AG04450 (cell line): Measurements from ENCODE around the gene MALRD1. TPM values are rescaled to one million over a fixed set of nuclear protein-coding genes. Genes with fewer than 3 reads are reported as not detected.

Experiments
- CTCF ChIA-PET: fragments of 300-600, 350-600 bp; formaldehyde crosslinking; extraction: SDS; loops from one replicate; lab custom pipeline; 2022; ENCODE audit warnings: antibody characterized with exemption, inconsistent platforms; lab: Charles Lee
- POLR2A ChIA-PET: fragments of 350-600 bp; formaldehyde crosslinking; extraction: SDS; loops from one replicate; lab custom pipeline; 2021; ENCODE audit warnings: antibody characterized with exemption, inconsistent platforms; lab: Yijun Ruan, JAX
- DNase-seq: peaks from one replicate; pipeline ENCODE4 v3.0.0-alpha.2; 2011; ENCODE audit warnings: low read depth, low spot score
- H3K27ac ChIP-seq: one replicate; pipeline ENCODE4 v1.5.1; 2012; ENCODE audit warnings: low read depth, low read length, control low read depth
- H3K27me3 ChIP-seq: one replicate; pipeline ENCODE4 v1.6.0; 2012; ENCODE audit warnings: low read length; ENCODE audit not compliant: control insufficient read depth, insufficient read depth
- H3K4me3 ChIP-seq: 2 replicates; pipeline ENCODE4 v1.5.1; 2011; ENCODE audit warnings: mild to moderate bottlenecking, low read depth, low read length, control low read depth
- H3K9me3 ChIP-seq: 2 replicates; pipeline ENCODE4 v1.5.1; 2012; ENCODE audit warnings: low read length; ENCODE audit not compliant: control insufficient read depth, insufficient read depth
- polyA plus RNA-seq: library from polyadenylated mRNA; depleted of rRNA; stranded (reverse); fragments of >200 nt; gene quantifications from 2 replicates; pipeline ENCODE4 v1.2.3, GENCODE V29; 2011
- TF ChIP-seq, protein P1 (sequence below): IDR thresholded peaks from 2 replicates; pipeline ENCODE4 v1.5.1; 2011; ENCODE audit warnings: low read depth, low read length, control low read depth, inconsistent platforms

The MALRD1 gene
- polyA plus RNA-seq, 1 experiment: 2.4 TPM

DNA sequence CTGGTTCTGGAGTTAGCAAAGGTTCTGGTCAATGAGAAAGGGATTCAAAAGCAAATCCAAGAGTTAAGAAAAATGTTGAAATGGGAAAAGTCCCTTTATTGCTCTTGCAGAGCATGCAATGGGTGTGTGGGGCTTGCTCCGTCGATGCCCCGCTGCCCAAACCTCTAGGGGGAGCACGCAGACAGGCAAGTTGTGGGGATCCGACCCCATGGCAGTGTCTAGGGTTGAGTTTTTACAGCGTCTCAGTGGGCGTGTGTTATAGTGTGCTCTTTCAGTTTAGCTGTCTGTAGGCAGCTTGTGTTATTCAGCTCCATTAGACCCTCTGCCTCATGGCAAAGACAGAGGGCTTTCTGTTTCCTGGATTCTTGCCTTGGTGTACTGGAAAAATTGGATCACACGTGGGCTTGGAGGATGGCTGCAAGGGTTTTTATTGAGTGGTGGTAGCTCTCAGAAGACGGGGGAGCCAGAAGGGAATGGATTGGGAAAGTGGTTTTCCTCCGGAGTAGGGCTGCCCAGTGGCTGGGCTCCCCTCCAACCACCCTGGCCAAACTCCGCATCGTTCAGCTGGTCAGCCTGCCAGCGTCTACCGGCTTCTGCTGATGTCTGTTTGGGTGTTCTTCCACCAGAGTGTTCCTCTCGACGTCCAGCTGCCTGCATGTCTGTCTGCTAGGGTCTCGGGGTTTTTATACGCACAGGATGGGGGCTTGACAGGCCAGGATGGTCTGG, 665.4 kb downstream of the MALRD1 start:
- Histone ChIP-seq H3K27me3 (no peaks in the 10 kb centered on the region), H3K4me3 (no peak overlapping the region), H3K9me3 (peaks cover 5% of the 10 kb centered on the region), H3K27ac (no peak overlapping the region)
- CTCF ChIA-PET: no interaction called here
- no peak for DNase-seq
- TF ChIP-seq, protein P1, sequence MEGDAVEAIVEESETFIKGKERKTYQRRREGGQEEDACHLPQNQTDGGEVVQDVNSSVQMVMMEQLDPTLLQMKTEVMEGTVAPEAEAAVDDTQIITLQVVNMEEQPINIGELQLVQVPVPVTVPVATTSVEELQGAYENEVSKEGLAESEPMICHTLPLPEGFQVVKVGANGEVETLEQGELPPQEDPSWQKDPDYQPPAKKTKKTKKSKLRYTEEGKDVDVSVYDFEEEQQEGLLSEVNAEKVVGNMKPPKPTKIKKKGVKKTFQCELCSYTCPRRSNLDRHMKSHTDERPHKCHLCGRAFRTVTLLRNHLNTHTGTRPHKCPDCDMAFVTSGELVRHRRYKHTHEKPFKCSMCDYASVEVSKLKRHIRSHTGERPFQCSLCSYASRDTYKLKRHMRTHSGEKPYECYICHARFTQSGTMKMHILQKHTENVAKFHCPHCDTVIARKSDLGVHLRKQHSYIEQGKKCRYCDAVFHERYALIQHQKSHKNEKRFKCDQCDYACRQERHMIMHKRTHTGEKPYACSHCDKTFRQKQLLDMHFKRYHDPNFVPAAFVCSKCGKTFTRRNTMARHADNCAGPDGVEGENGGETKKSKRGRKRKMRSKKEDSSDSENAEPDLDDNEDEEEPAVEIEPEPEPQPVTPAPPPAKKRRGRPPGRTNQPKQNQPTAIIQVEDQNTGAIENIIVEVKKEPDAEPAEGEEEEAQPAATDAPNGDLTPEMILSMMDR: no peak
- POLR2A ChIA-PET: no interaction called here

DNA sequence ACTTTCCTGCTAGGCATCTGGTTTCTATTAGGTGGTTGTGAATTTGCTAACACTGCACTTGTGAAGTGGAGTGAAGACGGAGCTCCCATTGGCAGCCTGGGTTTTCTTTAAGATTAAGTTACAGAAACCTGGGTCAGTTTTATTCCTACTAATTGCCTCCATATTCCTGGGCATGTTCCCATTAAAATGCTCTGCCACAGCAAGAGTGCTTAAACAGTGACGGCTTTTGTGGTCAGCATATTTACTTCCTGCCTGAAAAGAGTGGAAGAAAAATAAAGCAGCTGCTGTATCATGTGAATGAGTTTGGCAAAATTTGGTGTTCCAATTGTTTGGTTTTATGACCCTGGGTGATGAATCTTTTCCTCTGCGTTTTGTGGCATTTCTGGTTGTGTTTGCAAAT, 670.7 kb downstream of the MALRD1 start:
- ChIA-PET POLR2A (interaction anchor here (1.0 to 1.2 kb wide), 2 partner anchors 17 to 81 kb away, joined by 4 read pairs; no protein-coding TSS in a partner anchor), CTCF (interaction anchor here (0.6 kb wide), 1 partner anchor 70 kb away, joined by 3 read pairs; no protein-coding TSS in a partner anchor)
- peak; percentile 85 for DNase-seq
- Histone ChIP-seq H3K4me3 (no peak overlapping the region), H3K27ac (peak overlapping the region; percentile 11), H3K9me3 (no peaks in the 10 kb centered on the region), H3K27me3 (no peaks in the 10 kb centered on the region)
- TF ChIP-seq, protein P1: no peak

- H3K27me3 ChIP-seq: no peaks in the 10 kb centered on the region
- TF ChIP-seq, protein P1: no peak
- no peak overlapping the region for H3K4me3 ChIP-seq
- no peaks in the 10 kb centered on the region for H3K9me3 ChIP-seq
- H3K27ac ChIP-seq: no peak overlapping the region
- CTCF ChIA-PET: no interaction called here
- POLR2A ChIA-PET: no interaction called here
- DNase-seq: no peak
Measured at GRCh38 chr10:19724287-19724686, 675.7 kb downstream of the MALRD1 start.

- TF ChIP-seq, protein P1: no peak
- POLR2A ChIA-PET: no interaction called here
- no peak overlapping the region for H3K27ac ChIP-seq
- no peaks in the 10 kb centered on the region for H3K9me3 ChIP-seq
- DNase-seq: no peak
- H3K4me3 ChIP-seq: no peak overlapping the region
- no peaks in the 10 kb centered on the region for H3K27me3 ChIP-seq
- CTCF ChIA-PET: interaction anchor here (0.8 kb wide), 1 partner anchor 91 kb away, joined by 3 read pairs; no protein-coding TSS in a partner anchor
Measured at GRCh38 chr10:19728376-19728775, 679.8 kb downstream of the MALRD1 start.

DNA sequence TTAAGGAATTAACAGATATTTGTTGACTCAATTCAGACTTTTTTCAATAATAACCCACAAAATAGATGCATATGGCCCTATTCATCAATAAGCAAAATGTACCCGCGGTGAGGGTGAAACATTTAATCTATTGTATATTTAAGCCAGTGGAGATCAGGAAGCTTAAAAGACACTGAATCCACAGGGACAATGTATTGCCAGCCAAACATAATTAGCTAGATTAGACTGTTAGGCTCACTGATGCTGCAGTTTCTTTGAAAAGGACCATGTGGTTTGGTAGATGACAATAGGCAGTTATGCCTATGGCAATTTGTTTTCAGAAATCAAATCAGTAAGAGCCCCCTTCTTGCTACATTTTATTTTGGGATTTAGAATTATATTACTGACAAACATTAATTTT, 680.4 kb downstream of the MALRD1 start:
- no peak for DNase-seq
- H3K27me3 ChIP-seq: no peaks in the 10 kb centered on the region
- TF ChIP-seq, protein P1: no peak
- CTCF ChIA-PET: interaction anchor here (0.8 kb wide), 1 partner anchor 90 kb away, joined by 3 read pairs; no protein-coding TSS in a partner anchor
- H3K9me3 ChIP-seq: no peaks in the 10 kb centered on the region
- POLR2A ChIA-PET: no interaction called here
- no peak overlapping the region for H3K27ac ChIP-seq
- H3K4me3 ChIP-seq: no peak overlapping the region
